Sigmoid colon (tissue), 4 donors: ENCODE data around the gene CDC5L.

Experiments
- CTCF ChIP-seq, 4 experiments: fragments of 450-650 bp in 3 of 4; fragments of 200-600 bp in 1 of 4; IDR thresholded peaks; one replicate each; pipeline ENCODE4 v1.5.1; 2016 to 2019; ENCODE audit warnings: antibody characterized with exemption in 4 of 4, mild to moderate bottlenecking in 3 of 4, moderate library complexity in 2 of 4
- POLR2A ChIP-seq, 2 donors: fragments of 450-650 bp; IDR thresholded peaks; one replicate each; pipeline ENCODE4 v1.6.1; 2016; ENCODE audit warnings: antibody characterized with exemption in 2 of 2, mild to moderate bottlenecking in 2 of 2, moderate library complexity in 2 of 2
- POLR2AphosphoS5 ChIP-seq, 4 donors: sonication (generic); formaldehyde crosslinking; IDR thresholded peaks; one replicate each; pipeline ENCODE4 v1.6.1; 2017; ENCODE audit warnings: antibody characterized with exemption in 4 of 4

- TF ChIP-seq CTCF (IDR thresholded peaks at IDR 0.05) (no peak), POLR2A (IDR thresholded peaks at IDR 0.05) (no peak), POLR2AphosphoS5 (IDR thresholded peaks at IDR 0.05) (no peak)
Observed at GRCh38 chr6:44481056-44481455, 93.5 kb downstream of the CDC5L start.
